Lower lobe of right lung (tissue), 2 donors: ENCODE measurements around the gene NPEPL1. TPM values are rescaled to one million over a fixed set of nuclear protein-coding genes. Genes with fewer than 3 reads are reported as not detected.
"Not testable (repeated sequence)": the region's sequence is repeated elsewhere in the genome, so short reads cannot be mapped to it uniquely, and the experiment has no call there.

Experiments used
- ATAC-seq, 2 donors: fragments of 200-7000 bp; cut with Tn5 transposase; one replicate each; pipeline ENCODE4 v1.9.1; 2020 to 2022; ENCODE audit warnings: mild to moderate bottlenecking in 2 of 2, moderate library complexity in 2 of 2
- DNase-seq: peaks from one replicate; pipeline ENCODE4 v3.0.0-alpha.2; 2020
- H3K27ac ChIP-seq: fragments of 200-600 bp; one replicate; pipeline ENCODE4 v1.8.0; 2022
- H3K27me3 ChIP-seq: fragments of 200-600 bp; one replicate; pipeline ENCODE4 v1.8.0; 2022; ENCODE audit warnings: low read depth
- H3K36me3 ChIP-seq: fragments of 200-600 bp; one replicate; pipeline ENCODE4 v1.8.0; 2022; ENCODE audit warnings: mild to moderate bottlenecking
- H3K4me1 ChIP-seq: fragments of 200-600 bp; one replicate; pipeline ENCODE4 v1.8.0; 2022
- H3K4me3 ChIP-seq: fragments of 200-600 bp; one replicate; pipeline ENCODE4 v1.8.0; 2022; ENCODE audit warnings: mild to moderate bottlenecking
- H3K9me3 ChIP-seq: fragments of 200-600 bp; one replicate; pipeline ENCODE4 v1.8.0; 2022
- CTCF ChIP-seq: fragments of 200-600 bp; IDR thresholded peaks from one replicate; pipeline ENCODE4 v1.8.0; 2022; ENCODE audit warnings: antibody characterized with exemption, mild to moderate bottlenecking
- intact Hi-C: fragments of 100-400 bp; cut with DNase I; formaldehyde crosslinking; loops from one replicate; pipeline ENCODE4 v1.11.0; 2022
- total RNA-seq: library from RNA; stranded (reverse); fragmentation: NEBNext Ultra II Directional; extraction: Animal tissue kit (Norgen Biotek cat#: 25700); gene quantifications from one replicate; pipeline ENCODE4 v1.2.1, GENCODE V29; 2021
- donor health status: DM: no; HTN: yes; CAD: no; lungs with severe emphysema.

NPEPL1 gene
- total RNA-seq, 1 donor from 2014 or later, result 40.6 TPM

- DNase-seq, result no peak
These were observed 54.0 kb downstream of the NPEPL1 start for GRCh38 chr20:58746620-58747019.

GRCh38 chr20:58747211-58747610 is 54.6 kb downstream of the NPEPL1 start:
- intact Hi-C loops, result no loop called here
- no peak overlapping the region for H3K27ac ChIP-seq
- no peak for DNase-seq

More at GRCh38 chr20:58746620-58747019, 54.0 kb downstream of the NPEPL1 start:
- Histone ChIP-seq H3K4me3 (no peak overlapping the region), H3K27me3 (peaks cover 15% of the 10 kb centered on the region), H3K9me3 (no peaks in the 10 kb centered on the region), H3K27ac (no peak overlapping the region), H3K36me3 (no peaks in the 10 kb centered on the region), H3K4me1 (no peaks in the 10 kb centered on the region)
- intact Hi-C loops, result no loop called here
- TF ChIP-seq CTCF, result no peak
- no peak for ATAC-seq

GRCh38 chr20:58748618-58749017 is 56.0 kb downstream of the NPEPL1 start:
- no peak for ATAC-seq
- no peak for TF ChIP-seq CTCF
- Histone ChIP-seq H3K27me3 (peaks cover 16% of the 10 kb centered on the region), H3K4me1 (no peaks in the 10 kb centered on the region), H3K27ac (no peak overlapping the region), H3K9me3 (no peaks in the 10 kb centered on the region), H3K4me3 (no peak overlapping the region), H3K36me3 (no peaks in the 10 kb centered on the region)
- intact Hi-C loops, result no loop called here
- DNase-seq, result no peak

More at GRCh38 chr20:58747211-58747610, 54.6 kb downstream of the NPEPL1 start:
- ATAC-seq, result no peak
- peaks cover 16% of the 10 kb centered on the region for H3K27me3 ChIP-seq
- H3K9me3 ChIP-seq, result no peaks in the 10 kb centered on the region
- H3K36me3 ChIP-seq, result no peaks in the 10 kb centered on the region
- H3K4me3 ChIP-seq, result no peak overlapping the region
- H3K4me1 ChIP-seq, result no peaks in the 10 kb centered on the region
- no peak for TF ChIP-seq CTCF

GRCh38 chr20:58749098-58749769 is 56.6 kb downstream of the NPEPL1 start:
- Histone ChIP-seq H3K36me3 (no peaks in the 10 kb centered on the region), H3K27ac (no peak overlapping the region), H3K9me3 (no peaks in the 10 kb centered on the region), H3K27me3 (peaks cover 20% of the 10 kb centered on the region), H3K4me3 (no peak overlapping the region), H3K4me1 (no peaks in the 10 kb centered on the region)
- DNase-seq, result no peak
- TF ChIP-seq CTCF, result no peak
- intact Hi-C loops, result no loop called here
- ATAC-seq, result no peak

- Histone ChIP-seq H3K27me3 (peaks cover 21% of the 10 kb centered on the region), H3K4me3 (no peak overlapping the region), H3K4me1 (no peaks in the 10 kb centered on the region), H3K27ac (no peak overlapping the region), H3K9me3 (no peaks in the 10 kb centered on the region), H3K36me3 (no peaks in the 10 kb centered on the region)
- no peak for DNase-seq
- intact Hi-C loops, result no loop called here
- no peak for TF ChIP-seq CTCF
- ATAC-seq, result no peak
These were observed 57.4 kb downstream of the NPEPL1 start for GRCh38 chr20:58749979-58750378.

GRCh38 chr20:58750706-58751105 is 58.1 kb downstream of the NPEPL1 start:
- H3K4me1 ChIP-seq, intact Hi-C loops, H3K4me3 ChIP-seq, H3K36me3 ChIP-seq, H3K9me3 ChIP-seq, DNase-seq, ATAC-seq, H3K27ac ChIP-seq: not testable (repeated sequence)
- peaks cover 21% of the 10 kb centered on the region for H3K27me3 ChIP-seq
